Measurements from ENCODE around the gene PTPN20.

PTPN20 gene

DNA sequence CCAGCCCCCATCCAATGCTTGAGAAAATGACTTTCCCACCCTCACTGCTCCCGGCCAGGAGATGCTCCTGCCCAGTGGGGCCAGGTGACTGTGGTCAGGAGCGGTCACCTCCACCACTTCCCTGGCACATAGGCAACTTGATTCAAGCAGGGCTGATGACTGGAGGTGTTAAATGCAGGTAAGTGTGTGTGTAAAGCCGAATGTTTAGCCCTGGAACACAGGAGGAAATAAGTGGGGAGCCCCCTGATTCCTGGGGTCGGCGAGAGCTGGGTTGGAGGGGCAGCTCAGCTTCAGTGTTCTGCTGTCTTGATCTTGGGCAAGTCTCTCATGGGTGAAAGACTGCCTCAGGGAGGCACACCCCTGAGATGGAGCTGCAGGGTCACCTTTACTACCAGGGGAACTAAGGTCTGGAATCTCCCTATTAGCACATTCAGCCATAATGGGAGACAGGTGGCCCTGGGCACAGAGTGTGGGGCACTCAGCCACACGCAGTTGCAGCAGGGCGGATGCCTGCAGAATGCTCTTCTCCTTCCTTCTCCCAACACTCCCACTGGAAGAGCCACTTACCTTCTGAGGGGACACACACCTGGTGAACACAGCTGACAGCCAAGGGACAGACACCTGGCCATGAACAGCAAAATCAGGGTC, 124.1 kb downstream of the PTPN20 start:
- TF ChIP-seq, protein P1, sequence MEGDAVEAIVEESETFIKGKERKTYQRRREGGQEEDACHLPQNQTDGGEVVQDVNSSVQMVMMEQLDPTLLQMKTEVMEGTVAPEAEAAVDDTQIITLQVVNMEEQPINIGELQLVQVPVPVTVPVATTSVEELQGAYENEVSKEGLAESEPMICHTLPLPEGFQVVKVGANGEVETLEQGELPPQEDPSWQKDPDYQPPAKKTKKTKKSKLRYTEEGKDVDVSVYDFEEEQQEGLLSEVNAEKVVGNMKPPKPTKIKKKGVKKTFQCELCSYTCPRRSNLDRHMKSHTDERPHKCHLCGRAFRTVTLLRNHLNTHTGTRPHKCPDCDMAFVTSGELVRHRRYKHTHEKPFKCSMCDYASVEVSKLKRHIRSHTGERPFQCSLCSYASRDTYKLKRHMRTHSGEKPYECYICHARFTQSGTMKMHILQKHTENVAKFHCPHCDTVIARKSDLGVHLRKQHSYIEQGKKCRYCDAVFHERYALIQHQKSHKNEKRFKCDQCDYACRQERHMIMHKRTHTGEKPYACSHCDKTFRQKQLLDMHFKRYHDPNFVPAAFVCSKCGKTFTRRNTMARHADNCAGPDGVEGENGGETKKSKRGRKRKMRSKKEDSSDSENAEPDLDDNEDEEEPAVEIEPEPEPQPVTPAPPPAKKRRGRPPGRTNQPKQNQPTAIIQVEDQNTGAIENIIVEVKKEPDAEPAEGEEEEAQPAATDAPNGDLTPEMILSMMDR (IDR thresholded peaks at IDR 0.05; ENCODE audit: low read depth, low read length, poor library complexity, severe bottlenecking): no peak
- no peak for TF ChIP-seq EZH2phosphoT487 (IDR thresholded peaks at IDR 0.05; ENCODE audit: borderline replicate concordance, low read length)
- Histone ChIP-seq H3K79me2 (ENCODE audit: control insufficient read depth, low read length) (no peaks in the 10 kb centered on the region), H3K9me2 (replicated peaks; ENCODE audit: control insufficient read depth, low read length) (no peaks in the 10 kb centered on the region), H3K27me3 (ENCODE audit: control insufficient read depth, low read length) (no peaks in the 10 kb centered on the region), H3F3A (ENCODE audit: control insufficient read depth, insufficient read depth) (no peaks in the 10 kb centered on the region), H3K9me3 (ENCODE audit: control insufficient read depth, insufficient read depth, low read length) (no peaks in the 10 kb centered on the region), H3K4me1 (ENCODE audit: control insufficient read depth, low read length) (no peaks in the 10 kb centered on the region), H3K4me2 (ENCODE audit: low read length) (no peak overlapping the region), H4K20me1 (ENCODE audit: control insufficient read depth, insufficient read depth, low read depth, low read length) (no peaks in the 10 kb centered on the region), H3K27ac (ENCODE audit: low read depth, low read length) (no peak overlapping the region), H3K36me3 (ENCODE audit: control insufficient read depth, low read length) (no peaks in the 10 kb centered on the region), H3K4me3 (ENCODE audit: low read length) (no peak overlapping the region)

DNA sequence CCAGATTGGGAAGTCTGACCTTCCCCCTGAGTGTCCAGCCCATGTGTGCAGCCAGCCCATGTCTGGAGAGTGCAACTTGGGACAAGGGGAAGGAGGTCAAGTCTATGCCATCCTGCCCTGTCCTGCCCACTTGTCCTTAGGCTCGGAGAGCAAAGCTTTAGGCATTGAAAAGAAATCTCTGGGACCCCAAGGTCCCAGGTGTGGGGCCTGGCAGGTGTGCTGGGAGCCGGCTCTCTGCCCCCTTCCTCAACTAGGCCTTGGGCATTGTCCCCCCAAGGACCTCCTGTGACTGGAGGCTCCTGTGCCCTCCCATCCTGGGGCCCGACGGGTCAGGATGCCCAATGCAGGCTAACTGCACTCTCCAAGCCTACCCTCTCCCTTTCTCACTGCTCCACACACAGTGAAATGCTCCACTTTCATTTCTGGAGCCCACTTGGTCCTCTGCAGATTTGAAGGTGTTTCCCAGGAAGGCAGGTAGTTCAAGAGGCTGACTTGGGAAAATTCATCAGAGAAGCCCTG, 124.7 kb downstream of the PTPN20 start:
- H3K36me3 ChIP-seq (ENCODE audit: control insufficient read depth, low read length): no peaks in the 10 kb centered on the region
- H3K4me2 ChIP-seq (ENCODE audit: low read length): no peak overlapping the region
- H3K27ac ChIP-seq (ENCODE audit: low read depth, low read length): no peak overlapping the region
- no peaks in the 10 kb centered on the region for H3K9me2 ChIP-seq (replicated peaks; ENCODE audit: control insufficient read depth, low read length)
- no peaks in the 10 kb centered on the region for H3K27me3 ChIP-seq (ENCODE audit: control insufficient read depth, low read length)
- no peak for TF ChIP-seq EZH2phosphoT487 (IDR thresholded peaks at IDR 0.05; ENCODE audit: borderline replicate concordance, low read length)
- TF ChIP-seq, protein P1 (IDR thresholded peaks at IDR 0.05; ENCODE audit: low read depth, low read length, poor library complexity, severe bottlenecking): no peak
- no peaks in the 10 kb centered on the region for H3K9me3 ChIP-seq (ENCODE audit: control insufficient read depth, insufficient read depth, low read length)
- H4K20me1 ChIP-seq (ENCODE audit: control insufficient read depth, insufficient read depth, low read depth, low read length): no peaks in the 10 kb centered on the region
- no peaks in the 10 kb centered on the region for H3K4me1 ChIP-seq (ENCODE audit: control insufficient read depth, low read length)
- H3F3A ChIP-seq (ENCODE audit: control insufficient read depth, insufficient read depth): no peaks in the 10 kb centered on the region
- H3K79me2 ChIP-seq (ENCODE audit: control insufficient read depth, low read length): no peaks in the 10 kb centered on the region
- H3K4me3 ChIP-seq (ENCODE audit: low read length): no peak overlapping the region

DNA sequence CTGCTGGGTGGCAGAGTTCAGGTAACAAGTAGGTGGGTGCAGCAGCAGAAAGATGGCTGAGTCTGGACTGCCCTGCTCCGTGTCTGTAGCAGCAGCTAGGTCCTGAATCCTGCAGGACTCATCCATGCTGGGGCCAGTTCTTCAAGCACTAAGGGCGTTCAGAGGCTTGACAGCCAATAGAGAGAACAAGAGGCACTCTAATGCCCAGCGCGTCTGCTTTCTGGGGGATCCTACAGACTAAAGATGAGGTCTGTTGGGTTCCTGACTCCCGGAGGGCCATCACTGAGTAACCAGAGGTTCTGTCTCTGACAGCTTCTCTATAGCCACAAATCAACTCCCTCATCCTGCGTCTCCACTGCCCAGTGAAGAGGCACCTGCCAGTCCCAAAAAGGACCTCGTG, 125.5 kb downstream of the PTPN20 start:
- Histone ChIP-seq H3K36me3 (ENCODE audit: control insufficient read depth, low read length) (no peaks in the 10 kb centered on the region), H3F3A (ENCODE audit: control insufficient read depth, insufficient read depth) (no peaks in the 10 kb centered on the region), H3K4me2 (ENCODE audit: low read length) (no peak overlapping the region), H3K79me2 (ENCODE audit: control insufficient read depth, low read length) (no peaks in the 10 kb centered on the region), H3K27ac (ENCODE audit: low read depth, low read length) (no peak overlapping the region), H3K4me3 (ENCODE audit: low read length) (no peak overlapping the region), H4K20me1 (ENCODE audit: control insufficient read depth, insufficient read depth, low read depth, low read length) (no peaks in the 10 kb centered on the region), H3K9me3 (ENCODE audit: control insufficient read depth, insufficient read depth, low read length) (no peaks in the 10 kb centered on the region), H3K9me2 (replicated peaks; ENCODE audit: control insufficient read depth, low read length) (no peaks in the 10 kb centered on the region), H3K4me1 (ENCODE audit: control insufficient read depth, low read length) (no peaks in the 10 kb centered on the region), H3K27me3 (ENCODE audit: control insufficient read depth, low read length) (no peaks in the 10 kb centered on the region)
- TF ChIP-seq, protein P1 (IDR thresholded peaks at IDR 0.05; ENCODE audit: low read depth, low read length, poor library complexity, severe bottlenecking): no peak
- TF ChIP-seq EZH2phosphoT487 (IDR thresholded peaks at IDR 0.05; ENCODE audit: borderline replicate concordance, low read length): no peak
